ENCODE results near the gene CHST15. TPM values are rescaled to one million over a fixed set of nuclear protein-coding genes. Genes with fewer than 3 reads are reported as not detected.

The CHST15 gene
- total RNA-seq, 3 donors from 2014 or later, result 4.8 to 64.5 (median 10.8) TPM

DNA sequence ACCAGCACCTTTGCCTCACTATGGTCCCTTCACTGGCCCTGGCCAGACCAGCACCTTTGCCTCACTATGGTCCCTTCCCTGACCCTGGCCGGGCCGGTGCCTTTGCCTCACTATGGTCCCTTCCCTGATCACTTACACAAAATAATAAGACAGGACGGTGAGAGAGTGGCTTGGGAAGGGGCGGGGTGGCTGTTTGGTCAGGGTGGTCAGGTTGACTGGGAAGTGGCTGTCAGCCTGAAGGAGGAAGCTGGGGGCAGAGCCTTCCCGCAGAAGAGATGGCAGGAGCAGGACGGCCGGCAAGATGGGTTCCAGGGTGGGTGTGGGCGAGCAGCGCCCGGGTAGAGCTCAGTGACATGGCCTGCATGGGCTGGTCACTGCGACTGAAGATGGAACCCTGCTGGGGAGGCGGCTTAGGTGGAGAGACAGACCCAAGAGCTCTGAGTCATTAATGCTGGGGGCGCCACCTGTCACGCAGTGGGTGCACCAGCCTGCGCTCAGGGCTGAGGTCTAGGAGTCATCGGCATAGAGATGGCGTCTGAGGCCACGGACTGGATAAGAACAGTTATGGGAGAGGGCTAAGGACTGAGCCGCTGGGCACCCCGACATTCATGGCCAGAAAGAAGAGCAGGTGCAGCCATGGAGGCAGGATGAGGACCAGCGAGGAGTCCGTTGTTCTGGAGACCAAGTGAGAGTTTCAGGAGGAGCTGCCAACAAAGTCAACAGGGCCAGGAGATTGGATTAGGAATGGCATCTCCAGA is 91.8 kb downstream of the CHST15 start:
- DNase-seq, result peak in 1 of 3 donors; percentile 47

GRCh38 chr10:124000792-124001201 is 92.6 kb downstream of the CHST15 start:
- H3K4me1 ChIP-seq (ENCODE audit: low read depth), result no peaks in the 10 kb centered on the region
- no peak for ATAC-seq
- intact Hi-C loops (cut with DNase I, micrococcal nuclease), result loop anchor here in 1 of 2 donors (10.0 kb wide), 1 partner anchor 94 kb away; the partner anchor contains the start of gene CHST15
- no peak overlapping the region for H3K4me3 ChIP-seq
- no peaks in the 10 kb centered on the region for H3K9me3 ChIP-seq
- H3K36me3 ChIP-seq (ENCODE audit: low read depth), result no peaks in the 10 kb centered on the region
- TF ChIP-seq, protein P1, sequence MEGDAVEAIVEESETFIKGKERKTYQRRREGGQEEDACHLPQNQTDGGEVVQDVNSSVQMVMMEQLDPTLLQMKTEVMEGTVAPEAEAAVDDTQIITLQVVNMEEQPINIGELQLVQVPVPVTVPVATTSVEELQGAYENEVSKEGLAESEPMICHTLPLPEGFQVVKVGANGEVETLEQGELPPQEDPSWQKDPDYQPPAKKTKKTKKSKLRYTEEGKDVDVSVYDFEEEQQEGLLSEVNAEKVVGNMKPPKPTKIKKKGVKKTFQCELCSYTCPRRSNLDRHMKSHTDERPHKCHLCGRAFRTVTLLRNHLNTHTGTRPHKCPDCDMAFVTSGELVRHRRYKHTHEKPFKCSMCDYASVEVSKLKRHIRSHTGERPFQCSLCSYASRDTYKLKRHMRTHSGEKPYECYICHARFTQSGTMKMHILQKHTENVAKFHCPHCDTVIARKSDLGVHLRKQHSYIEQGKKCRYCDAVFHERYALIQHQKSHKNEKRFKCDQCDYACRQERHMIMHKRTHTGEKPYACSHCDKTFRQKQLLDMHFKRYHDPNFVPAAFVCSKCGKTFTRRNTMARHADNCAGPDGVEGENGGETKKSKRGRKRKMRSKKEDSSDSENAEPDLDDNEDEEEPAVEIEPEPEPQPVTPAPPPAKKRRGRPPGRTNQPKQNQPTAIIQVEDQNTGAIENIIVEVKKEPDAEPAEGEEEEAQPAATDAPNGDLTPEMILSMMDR (IDR thresholded peaks at IDR 0.05), result no peak
- peak in 1 of 3 donors; percentile 42 for DNase-seq

More for the DNA sequence above, 91.8 kb downstream of the CHST15 start:
- Histone ChIP-seq H3K4me1 (ENCODE audit: low read depth) (no peaks in the 10 kb centered on the region), H3K36me3 (ENCODE audit: low read depth) (no peaks in the 10 kb centered on the region), H3K9me3 (no peaks in the 10 kb centered on the region), H3K4me3 (no peak overlapping the region)
- TF ChIP-seq, protein P1 (IDR thresholded peaks at IDR 0.05), result no peak
- intact Hi-C loops (cut with DNase I, micrococcal nuclease), result loop anchor here in 1 of 2 donors (10.0 kb wide), 1 partner anchor 93 kb away; the partner anchor contains the start of gene CHST15
- ATAC-seq, result no peak

DNA sequence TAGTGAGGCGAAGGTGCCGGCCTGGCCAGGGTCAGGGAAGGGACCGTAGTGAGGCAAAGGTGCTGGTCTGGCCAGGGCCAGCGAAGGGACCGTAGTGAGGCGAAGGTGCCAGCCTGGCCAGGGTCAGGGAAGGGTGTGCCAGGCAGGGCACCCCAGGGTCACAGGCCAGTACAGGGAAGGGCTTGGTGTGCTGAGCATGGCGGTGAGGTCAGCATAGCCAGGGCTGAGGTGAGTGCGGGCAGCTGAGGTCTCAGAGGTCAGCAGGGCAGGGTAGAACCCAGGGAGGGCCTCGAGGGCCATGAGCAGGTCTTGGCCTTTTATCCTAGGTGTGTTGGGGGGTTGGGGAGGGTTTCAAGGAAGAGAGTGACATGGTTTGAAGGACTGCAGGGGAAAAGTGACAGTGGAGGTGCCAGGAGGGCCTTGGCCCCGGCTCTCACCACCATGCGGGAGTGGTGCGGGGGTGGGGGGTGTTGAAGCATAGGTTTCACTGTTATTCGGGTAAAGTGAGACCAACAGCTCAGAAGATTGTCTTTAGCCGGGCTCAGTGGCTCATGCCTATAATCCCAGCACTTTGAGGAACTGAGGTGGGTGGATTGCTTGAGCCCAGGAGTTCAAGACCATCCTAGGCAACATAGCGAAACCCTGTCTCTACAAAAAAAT is 93.3 kb downstream of the CHST15 start:
- Histone ChIP-seq H3K4me1 (ENCODE audit: low read depth) (peaks cover 5% of the 10 kb centered on the region), H3K9me3 (no peaks in the 10 kb centered on the region), H3K4me3 (no peak overlapping the region), H3K36me3 (ENCODE audit: low read depth) (no peaks in the 10 kb centered on the region)
- DNase-seq (peak in 1 of 3 donors; percentile 37), ATAC-seq (no peak)
- TF ChIP-seq, protein P1 (IDR thresholded peaks at IDR 0.05), result no peak
- intact Hi-C loops (cut with DNase I, micrococcal nuclease), result loop anchor here in 1 of 2 donors (10.0 kb wide), 1 partner anchor 95 kb away; the partner anchor contains the start of gene CHST15

DNA sequence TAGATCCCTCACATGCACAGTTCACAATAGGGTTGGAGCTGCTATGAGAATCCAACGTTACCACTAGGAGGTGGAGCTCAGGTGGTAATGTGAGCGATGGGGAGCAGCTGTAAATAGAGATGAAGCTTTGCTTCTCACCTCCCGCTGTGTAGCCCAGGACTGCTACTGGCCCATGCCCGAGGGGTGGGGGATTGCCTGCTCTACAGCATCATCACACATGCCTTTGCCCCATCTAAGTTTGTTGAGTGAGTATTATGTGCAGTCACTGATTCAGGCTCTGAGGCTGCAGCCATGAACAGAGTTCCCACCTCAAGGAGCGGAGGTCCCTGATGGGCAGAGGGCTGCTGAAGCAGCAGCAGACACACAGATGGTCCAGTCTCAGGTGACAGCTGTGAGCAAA is 94.1 kb downstream of the CHST15 start:
- DNase-seq, result peak in 1 of 3 donors; percentile 22

More for the DNA sequence above, 94.1 kb downstream of the CHST15 start:
- intact Hi-C loops (cut with DNase I, micrococcal nuclease), result no loop called here
- Histone ChIP-seq H3K36me3 (ENCODE audit: low read depth) (no peaks in the 10 kb centered on the region), H3K4me3 (no peak overlapping the region), H3K4me1 (ENCODE audit: low read depth) (peaks cover 9% of the 10 kb centered on the region), H3K9me3 (no peaks in the 10 kb centered on the region)
- no peak for ATAC-seq
- TF ChIP-seq, protein P1 (IDR thresholded peaks at IDR 0.05), result no peak
